Astrocyte (in vitro differentiated cells and primary cell): ENCODE results near the gene BMPER.

Experiments
- CTCF ChIP-seq: IDR thresholded peaks from 2 replicates; pipeline ENCODE4 v1.5.1; 2011; ENCODE audit warnings: low read depth, mild to moderate bottlenecking, inconsistent platforms, low read length, moderate library complexity; ENCODE audit not compliant: insufficient read depth
- EZH2 ChIP-seq: IDR thresholded peaks from 2 replicates; pipeline ENCODE4 v1.6.1; 2012; ENCODE audit warnings: mild to moderate bottlenecking, low read length, inconsistent platforms; ENCODE audit not compliant: insufficient read depth

- TF ChIP-seq CTCF (no peak), EZH2 (no peak)
Measured at GRCh38 chr7:33882950-33883670, 22.2 kb upstream of the BMPER start.
